Keratinocyte (primary cell): ENCODE data around the gene ATG4B. TPM values are rescaled to one million over a fixed set of nuclear protein-coding genes. Genes with fewer than 3 reads are reported as not detected.

ENCODE experiments used
- DNase-seq: peaks from one replicate; pipeline ENCODE4 v3.0.0-alpha.2; 2011; ENCODE audit warnings: low read depth, missing footprints, low spot score
- FAIRE-seq: peaks from 2 replicates; lab custom pipeline; 2011; peaks lifted over from hg19 to GRCh38; lab: Jason Lieb, UNC
- H2AFZ ChIP-seq: 2 replicates; pipeline ENCODE4 v1.6.0; 2012; ENCODE audit warnings: low read length, control low read depth, inconsistent platforms; ENCODE audit not compliant: control insufficient read depth
- H3K27ac ChIP-seq: 2 replicates; pipeline ENCODE4 v1.5.1; 2011; ENCODE audit warnings: low read length; ENCODE audit not compliant: control insufficient read depth, insufficient read depth
- H3K27me3 ChIP-seq: 3 replicates; pipeline ENCODE4 v1.6.0; 2011; ENCODE audit warnings: low read length; ENCODE audit not compliant: control insufficient read depth, insufficient read depth; ENCODE audit errors: extremely low read depth
- H3K36me3 ChIP-seq, 2 experiments: 2 replicates in 1 of 2; 3 replicates in 1 of 2; pipeline ENCODE4 v1.5.1; 2011; ENCODE audit warnings: low read length in 2 of 2, mild to moderate bottlenecking in 1 of 2; ENCODE audit not compliant: control insufficient read depth in 2 of 2, insufficient read depth in 2 of 2; ENCODE audit errors: extremely low read depth in 1 of 2
- H3K4me1 ChIP-seq: 3 replicates; pipeline ENCODE4 v1.5.1; 2011; ENCODE audit warnings: low read length; ENCODE audit not compliant: control insufficient read depth, insufficient read depth; ENCODE audit errors: extremely low read depth
- H3K4me2 ChIP-seq: 3 replicates; pipeline ENCODE4 v1.6.0; 2011; ENCODE audit warnings: low read depth, low read length; ENCODE audit not compliant: control insufficient read depth, insufficient read depth; ENCODE audit errors: extremely low read depth
- H3K4me3 ChIP-seq, 3 experiments: fragments of 200-600 bp in 1 of 3; sonication (generic) in 1 of 3; 2 replicates in 2 of 3; 3 replicates in 1 of 3; pipeline ENCODE4 v1.5.1; 2011 to 2016; ENCODE audit warnings: low read length in 3 of 3, mild to moderate bottlenecking in 3 of 3, control low read depth in 2 of 3, inconsistent platforms in 1 of 3, low read depth in 1 of 3, mixed read lengths in 1 of 3, mixed run types in 1 of 3, moderate library complexity in 1 of 3; ENCODE audit not compliant: control insufficient read depth in 2 of 3, insufficient read depth in 2 of 3; ENCODE audit errors: extremely low read depth in 1 of 3
- H3K79me2 ChIP-seq: 2 replicates; pipeline ENCODE4 v1.6.0; 2012; ENCODE audit warnings: low read length; ENCODE audit not compliant: control insufficient read depth, insufficient read depth
- H3K9ac ChIP-seq: 3 replicates; pipeline ENCODE4 v1.6.0; 2011; ENCODE audit warnings: low read length; ENCODE audit not compliant: control insufficient read depth, insufficient read depth; ENCODE audit errors: extremely low read depth
- H3K9me1 ChIP-seq: 3 replicates; pipeline ENCODE4 v1.6.0; 2011; ENCODE audit warnings: low read length; ENCODE audit not compliant: control insufficient read depth, insufficient read depth; ENCODE audit errors: extremely low read depth
- H3K9me3 ChIP-seq: 2 replicates; pipeline ENCODE4 v1.5.1; 2012; ENCODE audit warnings: low read depth, low read length; ENCODE audit not compliant: control insufficient read depth
- H4K20me1 ChIP-seq: 3 replicates; pipeline ENCODE4 v1.6.0; 2011; ENCODE audit warnings: low read length; ENCODE audit not compliant: control insufficient read depth, insufficient read depth; ENCODE audit errors: extremely low read depth
- CTCF ChIP-seq, 3 experiments: IDR thresholded peaks in 1 of 3; conservative IDR thresholded peaks in 1 of 3; optimal IDR thresholded peaks in 1 of 3; 2 replicates in 2 of 3; 3 replicates in 1 of 3; pipeline versions ENCODE3 to v1.5.1; 2011; ENCODE audit warnings: low read length in 3 of 3, mild to moderate bottlenecking in 3 of 3, moderate library complexity in 2 of 3, control low read depth in 1 of 3, inconsistent platforms in 1 of 3; ENCODE audit not compliant: insufficient read depth in 2 of 3; ENCODE audit errors: extremely low read depth in 1 of 3
- EZH2 ChIP-seq: IDR thresholded peaks from one replicate; pipeline ENCODE4 v1.6.1; 2012; ENCODE audit warnings: inconsistent platforms, mild to moderate bottlenecking, low read length, moderate library complexity
- dilution Hi-C: fragments of 300-500 bp; cut with MboI; formaldehyde crosslinking; loops from one replicate; pipeline ENCODE4 v1.7.0; 2020; ENCODE audit warnings: low sequenced_read_pairs; ENCODE audit not compliant: extremely low pct_ligation_motif_present
- polyA plus RNA-seq, 5 experiments: library from polyadenylated mRNA; depleted of rRNA in 3 of 5; stranded (reverse) in 3 of 5; stranded (forward) in 1 of 5; unstranded in 1 of 5; fragments of >200 nt; gene quantifications; 1 replicate in 1 of 5; 2 replicates in 3 of 5; 3 replicates in 1 of 5; pipeline versions ENCODE4 v1.2.1 to v1.2.3, GENCODE V29; 2011 to 2012; ENCODE audit warnings: missing spikeins in 2 of 5, low read depth in 1 of 5, low replicate concordance in 1 of 5

The ATG4B gene
- polyA plus RNA-seq, 1 donor (not counting 4 experiments of a cell fraction or from before 2014, with no cell fraction given), result 69.0 TPM

GRCh38 chr2:241686324-241686649 lies 48.8 kb downstream of the ATG4B start:
- DNase-seq (no peak), FAIRE-seq (no peak)
- Histone ChIP-seq H2AFZ (peak overlapping the region; percentile 83), H4K20me1 (no peaks in the 10 kb centered on the region), H3K27ac (peak overlapping the region; percentile 65), H3K9me1 (no peaks in the 10 kb centered on the region), H3K27me3 (no peaks in the 10 kb centered on the region), H3K9me3 (no peaks in the 10 kb centered on the region), H3K79me2 (peaks cover 38% of the 10 kb centered on the region), H3K4me3 (peak overlapping the region; percentile 82 to 91 (median 83)), H3K4me1 (peaks cover 10% of the 10 kb centered on the region), H3K36me3 (peaks cover 6 to 21% of the 10 kb centered on the region in 2 experiments), H3K4me2 (peak overlapping the region; percentile 62), H3K9ac (peak overlapping the region; percentile 86)
- dilution Hi-C loops, result no loop called here
- TF ChIP-seq EZH2, result no peak
- TF ChIP-seq CTCF (optimal IDR thresholded peaks at IDR 0.05 in 1 of 3, IDR thresholded peaks at IDR 0.05 in 1 of 3, conservative IDR thresholded peaks at IDR 0.05 in 1 of 3; ENCODE audit: extremely low read depth in 1 of 3, insufficient read depth in 2 of 3, low read length in 3 of 3), result no peak

GRCh38 chr2:241686650-241687425 lies 49.3 kb downstream of the ATG4B start, which contains the start of gene DTYMK:
Gene DTYMK, minus strand, starts transcription at chr2:241686815. Its CDS starts 32 bp downstream, at chr2:241686783.
- FAIRE-seq, result no peak
- TF ChIP-seq CTCF (optimal IDR thresholded peaks at IDR 0.05 in 1 of 3, IDR thresholded peaks at IDR 0.05 in 1 of 3, conservative IDR thresholded peaks at IDR 0.05 in 1 of 3; ENCODE audit: extremely low read depth in 1 of 3, insufficient read depth in 2 of 3, low read length in 3 of 3), result no peak
- no peak for TF ChIP-seq EZH2
- no peaks in the 10 kb centered on the region for H3K9me3 ChIP-seq
- dilution Hi-C loops, result no loop called here
- peak within 1 kb of the TSS; percentile 84 for H2AFZ ChIP-seq
- H3K9me1 ChIP-seq, result peaks cover 2% of the 10 kb centered on the region
- peaks cover 10% of the 10 kb centered on the region for H3K4me1 ChIP-seq
- H3K4me2 ChIP-seq, result peak within 1 kb of the TSS; percentile 83
- H3K36me3 ChIP-seq, result peaks cover 5 to 21% of the 10 kb centered on the region in 2 experiments
- peak; percentile 32 for DNase-seq
- H3K27me3 ChIP-seq, result no peaks in the 10 kb centered on the region
- peaks cover 38% of the 10 kb centered on the region for H3K79me2 ChIP-seq
- no peaks in the 10 kb centered on the region for H4K20me1 ChIP-seq
- peak within 1 kb of the TSS; percentile 89 for H3K27ac ChIP-seq
- peak within 1 kb of the TSS; percentile 98 for H3K9ac ChIP-seq
- peak within 1 kb of the TSS; percentile 83 to 94 (median 91) for H3K4me3 ChIP-seq
